Mesendoderm (in vitro differentiated cells): Measurements from ENCODE around the gene CYP20A1. TPM values are rescaled to one million over a fixed set of nuclear protein-coding genes. Genes with fewer than 3 reads are reported as not detected.
"Not testable (repeated sequence)": the region's sequence is repeated elsewhere in the genome, so short reads cannot be mapped to it uniquely, and the experiment has no call there.

Source experiments
- DNase-seq: peaks from one replicate; pipeline ENCODE4 v3.0.0; 2013
- H2AK5ac ChIP-seq: 2 replicates; pipeline ENCODE4 v1.6.1; 2013; ENCODE audit warnings: low read length, inconsistent platforms
- H2BK120ac ChIP-seq: 2 replicates; pipeline ENCODE4 v1.6.1; 2013; ENCODE audit warnings: low read depth, mild to moderate bottlenecking, low read length, moderate library complexity, mixed read lengths
- H2BK15ac ChIP-seq: replicated peaks from 2 replicates; pipeline ENCODE4 v1.6.1; 2013; ENCODE audit warnings: low read depth, mild to moderate bottlenecking, moderate library complexity
- H2BK5ac ChIP-seq: 2 replicates; pipeline ENCODE4 v1.6.1; 2013; ENCODE audit warnings: low read length, inconsistent platforms
- H3K18ac ChIP-seq: 2 replicates; pipeline ENCODE4 v1.6.1; 2013; ENCODE audit warnings: mild to moderate bottlenecking, low read length, mixed read lengths
- H3K23ac ChIP-seq: one replicate; pipeline ENCODE4 v1.6.1; 2013; ENCODE audit warnings: low read length
- H3K27ac ChIP-seq: 2 replicates; pipeline ENCODE4 v1.5.1; 2013; ENCODE audit warnings: low read depth, mild to moderate bottlenecking, inconsistent platforms, low read length, moderate library complexity
- H3K27me3 ChIP-seq: 2 replicates; pipeline ENCODE4 v1.6.1; 2013; ENCODE audit warnings: low read length, control low read depth, mild to moderate bottlenecking, inconsistent platforms; ENCODE audit not compliant: insufficient read depth, poor library complexity
- H3K36me3 ChIP-seq: 2 replicates; pipeline ENCODE4 v1.6.1; 2013; ENCODE audit warnings: low read length, inconsistent platforms; ENCODE audit not compliant: control insufficient read depth, insufficient read depth
- H3K4ac ChIP-seq: one replicate; pipeline ENCODE4 v1.6.1; 2013; ENCODE audit warnings: low read depth, mild to moderate bottlenecking, low read length, moderate library complexity
- H3K4me1 ChIP-seq: 2 replicates; pipeline ENCODE4 v1.6.1; 2013; ENCODE audit warnings: low read depth, low read length, inconsistent platforms; ENCODE audit not compliant: control insufficient read depth
- H3K4me2 ChIP-seq: 2 replicates; pipeline ENCODE4 v1.6.1; 2013; ENCODE audit warnings: low read length
- H3K4me3 ChIP-seq: 2 replicates; pipeline ENCODE4 v1.5.1; 2013; ENCODE audit warnings: mild to moderate bottlenecking, low read length
- H3K56ac ChIP-seq: one replicate; pipeline ENCODE4 v1.6.1; 2013; ENCODE audit warnings: low read length
- H3K79me1 ChIP-seq: 2 replicates; pipeline ENCODE4 v1.6.1; 2013; ENCODE audit warnings: low read length, inconsistent platforms
- H3K79me2 ChIP-seq: 2 replicates; pipeline ENCODE4 v1.6.1; 2013; ENCODE audit warnings: mild to moderate bottlenecking, low read length; ENCODE audit not compliant: control insufficient read depth, insufficient read depth
- H3K9ac ChIP-seq: 2 replicates; pipeline ENCODE4 v1.6.1; 2013; ENCODE audit warnings: low read length, inconsistent platforms
- H4K5ac ChIP-seq: one replicate; pipeline ENCODE4 v1.6.1; 2013; ENCODE audit warnings: low read length
- H4K8ac ChIP-seq: one replicate; pipeline ENCODE4 v1.6.1; 2013; ENCODE audit warnings: low read depth, mild to moderate bottlenecking, control low read depth, low read length, moderate library complexity
- WGBS: extraction: QIAGEN DNeasy Blood & Tissue Kit; methylation state at CpG from one replicate; pipeline ENCODE4 v1.1.7; 2013; ENCODE audit warnings: low lambda C conversion rate, missing lambda C conversion rate; ENCODE audit not compliant: insufficient coverage; ENCODE audit errors: extremely low coverage; 5-methylcytosine and 5-hydroxymethylcytosine counted together
- polyA plus RNA-seq, 2 experiments: library from polyadenylated mRNA; stranded (reverse); fragments of 200-250 nt; gene quantifications; one replicate each; pipeline ENCODE4 v1.2.3, GENCODE V29; 2013

Gene CYP20A1
- 10.8 TPM for polyA plus RNA-seq (2013, experiment 1 of 2)
- polyA plus RNA-seq (2013, experiment 2 of 2), result 11.0 TPM

- Histone ChIP-seq H3K79me2 (peaks cover 5% of the 10 kb centered on the region), H3K27me3 (no peaks in the 10 kb centered on the region), H3K27ac (peak within 1 kb of the TSS; percentile 97), H4K5ac (no peak within 1 kb of the TSS), H3K79me1 (peaks cover 11% of the 10 kb centered on the region), H3K18ac (peak within 1 kb of the TSS; percentile 81), H3K23ac (peak within 1 kb of the TSS; percentile 48), H3K36me3 (no peaks in the 10 kb centered on the region), H3K4me3 (peak within 1 kb of the TSS; percentile 69), H2BK5ac (no peak within 1 kb of the TSS), H2BK120ac (no peak within 1 kb of the TSS), H3K9ac (peak within 1 kb of the TSS; percentile 85), H2AK5ac (no peak within 1 kb of the TSS), H3K4me1 (no peaks in the 10 kb centered on the region), H3K56ac (peak within 1 kb of the TSS; percentile 96), H2BK15ac (no peak within 1 kb of the TSS), H3K4me2 (peak within 1 kb of the TSS; percentile 80), H3K4ac (peak within 1 kb of the TSS; percentile 27), H4K8ac (no peak within 1 kb of the TSS)
- peak; percentile 98 for DNase-seq
- WGBS, result no CpG with 5 or more reads among the region's 80 CpGs
Measured at GRCh38 chr2:203238704-203239526, at the start of gene CYP20A1. Gene CYP20A1 (plus strand): TSS chr2:203239018. CDS start chr2:203239063, 45 bp downstream.

- H2AK5ac ChIP-seq, H3K4me3 ChIP-seq, H3K27me3 ChIP-seq, H4K8ac ChIP-seq, H3K79me1 ChIP-seq, H3K56ac ChIP-seq, H4K5ac ChIP-seq, H3K36me3 ChIP-seq, H3K4ac ChIP-seq, H3K79me2 ChIP-seq, H3K18ac ChIP-seq, H3K4me2 ChIP-seq, H2BK5ac ChIP-seq, H2BK15ac ChIP-seq, H2BK120ac ChIP-seq, H3K9ac ChIP-seq, H3K23ac ChIP-seq, DNase-seq, H3K4me1 ChIP-seq, H3K27ac ChIP-seq: not testable (repeated sequence)
- WGBS, result no CpG with 5 or more reads among the region's 17 CpGs
Measured at GRCh38 chr2:203190547-203190946, 48.3 kb upstream of the CYP20A1 start.

GRCh38 chr2:203191026-203191425, 47.8 kb upstream of the CYP20A1 start:
- no CpG with 5 or more reads among the region's 6 CpGs for WGBS

GRCh38 chr2:203191961-203192360, 46.9 kb upstream of the CYP20A1 start:
- Histone ChIP-seq H3K18ac (no peak overlapping the region), H2AK5ac (no peak overlapping the region), H3K9ac (no peak overlapping the region), H2BK15ac (no peak overlapping the region), H3K4me2 (no peak overlapping the region), H3K79me2 (no peaks in the 10 kb centered on the region), H3K4me3 (no peak overlapping the region), H3K79me1 (no peaks in the 10 kb centered on the region), H3K4me1 (no peaks in the 10 kb centered on the region), H3K23ac (no peak overlapping the region), H3K36me3 (no peaks in the 10 kb centered on the region), H2BK5ac (no peak overlapping the region), H4K8ac (no peak overlapping the region), H3K4ac (no peak overlapping the region), H3K27me3 (no peaks in the 10 kb centered on the region), H4K5ac (no peak overlapping the region), H2BK120ac (no peak overlapping the region), H3K27ac (no peak overlapping the region), H3K56ac (no peak overlapping the region)
- WGBS, result no CpG with 5 or more reads among the region's 3 CpGs
- DNase-seq, result no peak

More at GRCh38 chr2:203191026-203191425, 47.8 kb upstream of the CYP20A1 start:
- H3K23ac ChIP-seq, H3K4me1 ChIP-seq, H2BK15ac ChIP-seq, H3K79me2 ChIP-seq, H3K56ac ChIP-seq, H2BK120ac ChIP-seq, H4K5ac ChIP-seq, H3K9ac ChIP-seq, H4K8ac ChIP-seq, H3K4me2 ChIP-seq, H3K4me3 ChIP-seq, H3K18ac ChIP-seq, H3K4ac ChIP-seq, H3K79me1 ChIP-seq, H3K36me3 ChIP-seq, H3K27ac ChIP-seq, H2BK5ac ChIP-seq, H3K27me3 ChIP-seq, DNase-seq, H2AK5ac ChIP-seq: not testable (repeated sequence)

GRCh38 chr2:203195331-203196036, 43.3 kb upstream of the CYP20A1 start:
- Histone ChIP-seq H2BK15ac (no peak overlapping the region), H3K36me3 (no peaks in the 10 kb centered on the region), H3K27me3 (no peaks in the 10 kb centered on the region), H3K9ac (no peak overlapping the region), H3K79me2 (no peaks in the 10 kb centered on the region), H3K4me2 (no peak overlapping the region), H4K8ac (no peak overlapping the region), H3K56ac (no peak overlapping the region), H2BK120ac (no peak overlapping the region), H4K5ac (no peak overlapping the region), H2AK5ac (no peak overlapping the region), H2BK5ac (no peak overlapping the region), H3K23ac (no peak overlapping the region), H3K18ac (no peak overlapping the region), H3K79me1 (no peaks in the 10 kb centered on the region), H3K27ac (no peak overlapping the region), H3K4me3 (no peak overlapping the region), H3K4me1 (no peaks in the 10 kb centered on the region), H3K4ac (no peak overlapping the region)
- no CpG with 5 or more reads among the region's 5 CpGs for WGBS
- DNase-seq, result no peak
